ENCODE data around the gene TSHZ3.

TSHZ3 gene

GRCh38 chr19:31354799-31355664 is 5.8 kb upstream of the TSHZ3 start:
- no peak for DNase-seq (ENCODE audit: low read depth in 2 of 2)

GRCh38 chr19:31354316-31354715 is 5.1 kb upstream of the TSHZ3 start:
- no peak for DNase-seq (ENCODE audit: low read depth in 2 of 2)

GRCh38 chr19:31353833-31354232 is 4.6 kb upstream of the TSHZ3 start:
- no peak for DNase-seq (ENCODE audit: low read depth in 2 of 2)

GRCh38 chr19:31352782-31353651 is 3.8 kb upstream of the TSHZ3 start:
- no peak for DNase-seq (ENCODE audit: low read depth in 2 of 2)

- no peak for DNase-seq (ENCODE audit: low read depth in 2 of 2)
Observed at GRCh38 chr19:31352296-31352781, 3.1 kb upstream of the TSHZ3 start.

- no peak for DNase-seq (ENCODE audit: low read depth in 2 of 2)
Observed at GRCh38 chr19:31351855-31352195, 2.6 kb upstream of the TSHZ3 start.

GRCh38 chr19:31351056-31351854 is 2.0 kb upstream of the TSHZ3 start:
- no peak for DNase-seq (ENCODE audit: low read depth in 2 of 2)

- DNase-seq (ENCODE audit: low read depth in 2 of 2): no peak
Observed at GRCh38 chr19:31350693-31351055, 1.4 kb upstream of the TSHZ3 start.

- no peak for DNase-seq (ENCODE audit: low read depth in 2 of 2)
Observed at GRCh38 chr19:31350033-31350692, 927 bp upstream of the TSHZ3 start.

GRCh38 chr19:31348481-31349159 is 616 bp downstream of the TSHZ3 start:
- DNase-seq (ENCODE audit: low read depth in 2 of 2): no peak

GRCh38 chr19:31347828-31348392 is 1.3 kb downstream of the TSHZ3 start:
- DNase-seq (ENCODE audit: low read depth in 2 of 2): no peak

- DNase-seq (ENCODE audit: low read depth in 2 of 2): no peak
Observed at GRCh38 chr19:31347354-31347753, 1.9 kb downstream of the TSHZ3 start.

- DNase-seq (ENCODE audit: low read depth in 2 of 2): no peak
Observed at GRCh38 chr19:31346184-31347059, 2.8 kb downstream of the TSHZ3 start.

GRCh38 chr19:31344403-31344802 is 4.8 kb downstream of the TSHZ3 start:
- DNase-seq (ENCODE audit: low read depth in 2 of 2): no peak

- DNase-seq (ENCODE audit: low read depth in 2 of 2): no peak
Observed at GRCh38 chr19:31342926-31343325, 6.3 kb downstream of the TSHZ3 start.

GRCh38 chr19:31340042-31341025 is 8.9 kb downstream of the TSHZ3 start:
- DNase-seq (ENCODE audit: low read depth in 2 of 2): no peak

- no peak for DNase-seq (ENCODE audit: low read depth in 2 of 2)
Observed at GRCh38 chr19:31339411-31339810, 9.8 kb downstream of the TSHZ3 start.

- DNase-seq (ENCODE audit: low read depth in 2 of 2): no peak
Observed at GRCh38 chr19:31338069-31338776, 11.0 kb downstream of the TSHZ3 start.
